Measurements from ENCODE around the gene ASCL2. TPM values are rescaled to one million over a fixed set of nuclear protein-coding genes. Genes with fewer than 3 reads are reported as not detected.

The ASCL2 gene
- total and polyA plus RNA-seq, 10 of the 15 experiments (the other 5 are each of a cell fraction or from before 2014, with no cell fraction given) = not detected

DNA sequence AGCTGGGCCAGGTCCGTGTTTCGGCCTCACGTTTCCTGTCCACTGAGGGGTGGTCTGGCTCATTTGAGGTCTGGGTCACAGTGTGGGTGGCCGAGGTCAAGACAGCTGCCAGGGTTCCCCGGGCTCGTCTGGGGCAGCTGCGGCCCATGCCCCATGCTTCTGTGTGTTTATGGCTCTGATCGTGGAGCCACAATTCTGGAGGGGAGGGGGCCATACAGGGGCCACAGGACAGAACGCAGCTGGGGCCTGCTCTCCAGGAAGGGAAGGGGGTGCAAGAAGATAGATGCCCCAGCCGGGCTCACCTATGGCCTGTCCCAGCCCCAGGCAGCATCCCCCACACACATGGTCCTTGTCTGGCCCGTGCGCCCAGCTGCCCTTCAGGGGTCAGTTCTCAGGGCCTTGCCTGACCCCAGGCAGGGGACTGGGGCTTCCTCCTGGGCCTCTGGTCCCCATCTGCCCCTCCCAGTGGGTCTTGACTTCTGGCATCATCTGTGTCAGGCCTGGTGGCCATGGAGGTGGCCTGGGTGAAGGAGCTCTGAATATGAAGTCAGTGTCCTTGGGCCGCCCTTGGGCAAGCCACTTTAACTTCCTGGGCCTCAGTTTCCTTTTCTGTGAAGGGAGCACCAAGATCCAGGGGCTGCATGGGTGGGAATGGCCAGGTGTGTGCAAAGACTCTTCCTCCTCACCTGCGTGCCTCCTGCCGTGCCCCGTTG lies 39.8 kb upstream of the ASCL2 start (continued):
- TF ChIP-seq ZSCAN29 (IDR thresholded peaks at IDR 0.05) (no peak), KAT2A (conservative IDR thresholded peaks at IDR 0.05; ENCODE audit: control insufficient read depth, low read depth, low read length) (no peak), SIN3A (IDR thresholded peaks at IDR 0.05; ENCODE audit: low read depth, low read length) (no peak), SUZ12 (IDR thresholded peaks at IDR 0.05; ENCODE audit: unreplicated experiment) (no peak), ZBED1 (IDR thresholded peaks at IDR 0.05; ENCODE audit: borderline replicate concordance) (no peak), RBBP5 (conservative IDR thresholded peaks at IDR 0.05) (no peak), TCF3 (IDR thresholded peaks at IDR 0.05; ENCODE audit: borderline replicate concordance, insufficient read depth, low read depth, low read length) (no peak), NR2C2 (IDR thresholded peaks at IDR 0.05; ENCODE audit: borderline replicate concordance, control insufficient read depth, insufficient read length, low read depth) (no peak), ATF3 (IDR thresholded peaks at IDR 0.05; ENCODE audit: borderline replicate concordance, extremely low read depth, low read depth, low read length) (no peak), RUNX3 (IDR thresholded peaks at IDR 0.05; ENCODE audit: low read length) (no peak)
- TF ChIP-seq, protein P1, sequence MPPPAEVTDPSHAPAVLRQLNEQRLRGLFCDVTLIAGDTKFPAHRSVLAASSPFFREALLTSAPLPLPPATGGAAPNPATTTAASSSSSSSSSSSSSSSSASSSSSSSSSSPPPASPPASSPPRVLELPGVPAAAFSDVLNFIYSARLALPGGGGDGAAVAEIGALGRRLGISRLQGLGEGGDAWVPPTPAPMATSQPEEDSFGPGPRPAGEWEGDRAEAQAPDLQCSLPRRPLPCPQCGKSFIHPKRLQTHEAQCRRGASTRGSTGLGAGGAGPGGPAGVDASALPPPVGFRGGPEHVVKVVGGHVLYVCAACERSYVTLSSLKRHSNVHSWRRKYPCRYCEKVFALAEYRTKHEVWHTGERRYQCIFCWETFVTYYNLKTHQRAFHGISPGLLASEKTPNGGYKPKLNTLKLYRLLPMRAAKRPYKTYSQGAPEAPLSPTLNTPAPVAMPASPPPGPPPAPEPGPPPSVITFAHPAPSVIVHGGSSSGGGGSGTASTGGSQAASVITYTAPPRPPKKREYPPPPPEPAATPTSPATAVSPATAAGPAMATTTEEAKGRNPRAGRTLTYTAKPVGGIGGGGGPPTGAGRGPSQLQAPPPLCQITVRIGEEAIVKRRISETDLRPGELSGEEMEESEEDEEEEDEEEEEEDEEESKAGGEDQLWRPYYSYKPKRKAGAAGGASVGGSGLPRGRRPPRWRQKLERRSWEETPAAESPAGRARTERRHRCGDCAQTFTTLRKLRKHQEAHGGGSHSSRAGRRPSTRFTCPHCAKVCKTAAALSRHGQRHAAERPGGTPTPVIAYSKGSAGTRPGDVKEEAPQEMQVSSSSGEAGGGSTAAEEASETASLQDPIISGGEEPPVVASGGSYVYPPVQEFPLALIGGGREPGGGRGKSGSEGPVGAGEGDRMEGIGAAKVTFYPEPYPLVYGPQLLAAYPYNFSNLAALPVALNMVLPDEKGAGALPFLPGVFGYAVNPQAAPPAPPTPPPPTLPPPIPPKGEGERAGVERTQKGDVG (CRISPR knock-in tag; IDR thresholded peaks at IDR 0.05) = no peak
